H1 (cell line): ENCODE measurements around the gene RAB14. TPM values are rescaled to one million over a fixed set of nuclear protein-coding genes. Genes with fewer than 3 reads are reported as not detected.

Experiments
- CTCF ChIA-PET: fragments of 300-600 bp; sonication (Branson Sonifier 250); formaldehyde crosslinking; loops from one replicate; lab custom pipeline; 2021; ENCODE audit not compliant: partially characterized antibody; lab: Charles Lee
- POLR2A ChIA-PET: fragments of 300-600 bp; sonication (Branson Sonifier 250); formaldehyde crosslinking; loops from one replicate; lab custom pipeline; 2021; ENCODE audit warnings: inconsistent platforms; ENCODE audit not compliant: partially characterized antibody; lab: Charles Lee
- DNase-seq, 2 experiments: peaks; one replicate each; pipeline versions ENCODE4 v3.0.0 to v3.0.0-alpha.2; 2010 to 2022; ENCODE audit warnings: low spot score in 2 of 2, low read depth in 1 of 2, mixed read lengths in 1 of 2
- FAIRE-seq: peaks from 2 replicates; lab custom pipeline; 2011; peaks lifted over from hg19 to GRCh38; lab: Jason Lieb, UNC
- H2AFZ ChIP-seq: 2 replicates; pipeline ENCODE4 v1.8.1; 2012; ENCODE audit warnings: low read length, inconsistent platforms
- H2AK5ac ChIP-seq: 2 replicates; pipeline ENCODE4 v1.6.1; 2013; ENCODE audit warnings: low read depth, low read length
- H2BK120ac ChIP-seq: replicated peaks from 2 replicates; pipeline ENCODE3; 2013; ENCODE audit warnings: low read depth, low read length, inconsistent platforms
- H2BK12ac ChIP-seq: 2 replicates; pipeline ENCODE4 v1.6.1; 2013; ENCODE audit warnings: low read depth, low read length
- H2BK15ac ChIP-seq: 2 replicates; pipeline ENCODE4 v1.6.1; 2013; ENCODE audit warnings: low read length
- H2BK20ac ChIP-seq: 2 replicates; pipeline ENCODE4 v1.6.1; 2013; ENCODE audit warnings: low read length
- H2BK5ac ChIP-seq: 2 replicates; pipeline ENCODE4 v1.6.1; 2013; ENCODE audit warnings: low read depth, low read length
- H3K14ac ChIP-seq: 2 replicates; pipeline ENCODE4 v1.6.1; 2013; ENCODE audit warnings: inconsistent platforms; ENCODE audit not compliant: insufficient read length
- H3K18ac ChIP-seq: 2 replicates; pipeline ENCODE4 v1.6.1; 2013; ENCODE audit warnings: low read length; ENCODE audit errors: extremely low read depth
- H3K23ac ChIP-seq: 2 replicates; pipeline ENCODE4 v1.6.1; 2013; ENCODE audit warnings: inconsistent platforms; ENCODE audit not compliant: insufficient read length
- H3K23me2 ChIP-seq: 2 replicates; pipeline ENCODE4 v1.6.1; 2013; ENCODE audit warnings: low read depth, low read length
- H3K27ac ChIP-seq: 2 replicates; pipeline ENCODE4 v1.6.1; 2011; ENCODE audit warnings: low read depth, low read length, inconsistent platforms
- H3K27me3 ChIP-seq, 4 experiments: replicated peaks in 1 of 4; 1 replicate in 1 of 4; 2 replicates in 3 of 4; pipeline versions ENCODE4 v1.6.1 to v1.8.1; 2011 to 2013; ENCODE audit warnings: low read length in 3 of 4, mild to moderate bottlenecking in 3 of 4, inconsistent platforms in 2 of 4, mixed read lengths in 2 of 4, moderate library complexity in 1 of 4; ENCODE audit not compliant: control insufficient read depth in 3 of 4, insufficient read depth in 3 of 4; ENCODE audit errors: extremely low read depth in 1 of 4
- H3K36me3 ChIP-seq, 4 experiments: 2 replicates each; pipeline versions ENCODE4 v1.6.1 to v1.8.1; 2011 to 2013; ENCODE audit warnings: mild to moderate bottlenecking in 4 of 4, low read length in 3 of 4, moderate library complexity in 2 of 4, control low read depth in 1 of 4, inconsistent platforms in 1 of 4; ENCODE audit not compliant: insufficient read depth in 4 of 4, control insufficient read depth in 2 of 4
- H3K4ac ChIP-seq: replicated peaks from 2 replicates; pipeline ENCODE3; 2013; ENCODE audit warnings: low read length, low read depth, mixed read lengths, inconsistent platforms; ENCODE audit not compliant: insufficient read length
- H3K4me1 ChIP-seq, 4 experiments: replicated peaks in 1 of 4; 1 replicate in 1 of 4; 2 replicates in 3 of 4; pipeline versions ENCODE4 v1.6.1 to v1.8.1; 2011 to 2013; ENCODE audit warnings: low read length in 3 of 4, inconsistent platforms in 2 of 4, mixed read lengths in 1 of 4; ENCODE audit not compliant: insufficient read depth in 4 of 4, control insufficient read depth in 3 of 4
- H3K4me2 ChIP-seq, 2 experiments: 2 replicates each; pipeline versions ENCODE4 v1.6.1 to v1.8.1; 2011 to 2013; ENCODE audit warnings: low read depth in 2 of 2, low read length in 2 of 2, control low read depth in 1 of 2, inconsistent platforms in 1 of 2, mild to moderate bottlenecking in 1 of 2; ENCODE audit not compliant: insufficient read depth in 1 of 2
- H3K4me3 ChIP-seq, 4 experiments: fragments of 200-600, 300-600 bp in 1 of 4; sonication (generic), shearing (Covaris generic), sonication (Bioruptor Twin) in 1 of 4; 2 replicates each; pipeline versions ENCODE4 v1.5.1 to v1.8.1; 2011 to 2016; ENCODE audit warnings: low read length in 4 of 4, low read depth in 3 of 4, control low read depth in 2 of 4, inconsistent platforms in 2 of 4, mild to moderate bottlenecking in 2 of 4, mixed read lengths in 1 of 4, moderate library complexity in 1 of 4; ENCODE audit not compliant: insufficient read depth in 2 of 4; ENCODE audit errors: extremely low read depth in 1 of 4
- H3K56ac ChIP-seq: replicated peaks from 2 replicates; pipeline ENCODE3; 2013; ENCODE audit warnings: low read depth, mild to moderate bottlenecking, mixed read lengths, low read length, inconsistent platforms; ENCODE audit not compliant: insufficient read length
- H3K79me1 ChIP-seq: 2 replicates; pipeline ENCODE4 v1.6.1; 2013; ENCODE audit warnings: low read depth, low read length, control low read depth
- H3K79me2 ChIP-seq, 2 experiments: 2 replicates each; pipeline versions ENCODE4 v1.6.1 to v1.8.1; 2012 to 2013; ENCODE audit warnings: low read length in 2 of 2, mild to moderate bottlenecking in 2 of 2, inconsistent platforms in 1 of 2; ENCODE audit not compliant: insufficient read depth in 2 of 2, control insufficient read depth in 1 of 2
- H3K9ac ChIP-seq, 4 experiments: replicated peaks in 1 of 4; 1 replicate in 1 of 4; 2 replicates in 3 of 4; pipeline versions ENCODE4 v1.6.1 to v1.8.1; 2011 to 2013; ENCODE audit warnings: low read depth in 3 of 4, low read length in 3 of 4, control low read depth in 2 of 4, mild to moderate bottlenecking in 2 of 4, moderate library complexity in 2 of 4, inconsistent platforms in 1 of 4; ENCODE audit errors: extremely low read depth in 1 of 4
- H3K9me3 ChIP-seq, 2 experiments: 2 replicates each; pipeline versions ENCODE4 v1.6.1 to v1.8.1; 2012 to 2013; ENCODE audit warnings: mild to moderate bottlenecking in 2 of 2, moderate library complexity in 2 of 2, control low read depth in 1 of 2, inconsistent platforms in 1 of 2, low read depth in 1 of 2, low read length in 1 of 2, mixed read lengths in 1 of 2; ENCODE audit not compliant: insufficient read depth in 2 of 2
- H4K20me1 ChIP-seq, 2 experiments: replicated peaks in 1 of 2; 2 replicates each; pipeline versions ENCODE3 to v1.8.1; 2011 to 2013; ENCODE audit warnings: inconsistent platforms in 2 of 2, low read length in 2 of 2, mild to moderate bottlenecking in 1 of 2; ENCODE audit not compliant: insufficient read depth in 2 of 2, control insufficient read depth in 1 of 2
- H4K5ac ChIP-seq: 2 replicates; pipeline ENCODE4 v1.6.1; 2013; ENCODE audit warnings: low read length, low read depth, mixed read lengths, inconsistent platforms; ENCODE audit not compliant: insufficient read length
- H4K8ac ChIP-seq: 2 replicates; pipeline ENCODE4 v1.8.0; 2013; ENCODE audit warnings: mild to moderate bottlenecking, moderate library complexity, low read length, inconsistent platforms; ENCODE audit not compliant: insufficient read depth; ENCODE audit errors: extremely low read depth
- H4K91ac ChIP-seq: replicated peaks from 2 replicates; pipeline ENCODE3; 2013; ENCODE audit warnings: low read length, mixed read lengths, inconsistent platforms; ENCODE audit not compliant: insufficient read length
- BACH1 ChIP-seq: IDR thresholded peaks from 2 replicates; pipeline ENCODE4 v1.6.1; 2012; ENCODE audit warnings: low read length, improper control_type of control experiment
- BCL11A ChIP-seq, 2 experiments: IDR thresholded peaks; one replicate each; pipeline ENCODE4 v1.6.1; 2011; ENCODE audit warnings: low read depth in 2 of 2, low read length in 2 of 2, mild to moderate bottlenecking in 2 of 2
- CREB1 ChIP-seq: IDR thresholded peaks from 2 replicates; pipeline ENCODE4 v1.6.1; 2012; ENCODE audit warnings: inconsistent platforms
- HDAC2 ChIP-seq, 2 experiments: fragments of 300-600 bp in 1 of 2; sonication (generic) in 1 of 2; IDR thresholded peaks; 2 replicates each; pipeline ENCODE4 v1.6.1; 2011 to 2012; ENCODE audit warnings: low read depth in 2 of 2, low read length in 2 of 2, mild to moderate bottlenecking in 2 of 2, moderate library complexity in 2 of 2, borderline replicate concordance in 1 of 2, inconsistent platforms in 1 of 2
- POU5F1 ChIP-seq: IDR thresholded peaks from 2 replicates; pipeline ENCODE4 v1.6.1; 2011; ENCODE audit warnings: low read depth, mild to moderate bottlenecking, low read length, moderate library complexity
- SIN3A ChIP-seq, 2 experiments: IDR thresholded peaks in 1 of 2; conservative IDR thresholded peaks in 1 of 2; 2 replicates each; pipeline ENCODE4 v1.6.1; 2011 to 2012; ENCODE audit warnings: low read length in 2 of 2, improper control_type of control experiment in 1 of 2, low read depth in 1 of 2, mild to moderate bottlenecking in 1 of 2
- SP4 ChIP-seq: IDR thresholded peaks from 2 replicates; pipeline ENCODE4 v1.6.1; 2012; ENCODE audit warnings: low read length, inconsistent platforms
- TAF1 ChIP-seq: IDR thresholded peaks from 2 replicates; pipeline ENCODE4 v1.6.1; 2011; ENCODE audit warnings: mild to moderate bottlenecking, low read depth, low read length
- WGBS, 2 experiments: shearing (Covaris generic) in 1 of 2; methylation state at CpG; one replicate each; pipeline versions ENCODE4 v1.1.6 to v1.1.7; 2013 to 2015; ENCODE audit warnings: low lambda C conversion rate in 2 of 2, mixed read lengths in 2 of 2, inconsistent platforms in 1 of 2, low coverage in 1 of 2, missing lambda C conversion rate in 1 of 2; ENCODE audit not compliant: insufficient replicate concordance in 2 of 2, insufficient coverage in 1 of 2, insufficient read length in 1 of 2; ENCODE audit errors: extremely low coverage in 1 of 2, missing lambda C conversion rate in 1 of 2; 5-methylcytosine and 5-hydroxymethylcytosine counted together
- polyA plus RNA-seq, 7 experiments: library from polyadenylated mRNA; depleted of rRNA in 3 of 7; stranded (reverse) in 5 of 7; unstranded in 2 of 7; fragments of >200 nt in 5 of 7; fragments of 200-250 nt in 2 of 7; gene quantifications; 1 replicate in 5 of 7; 2 replicates in 1 of 7; 4 replicates in 1 of 7; pipeline versions ENCODE4 v1.2.1 to v1.2.3, GENCODE V29; 2011 to 2013; ENCODE audit warnings: missing spikeins in 2 of 7, mixed read lengths in 2 of 7
- total RNA-seq: library from RNA; stranded (reverse); fragmentation: NEBNext Ultra II Directional; extraction: Animal tissue kit (Norgen Biotek cat#: 25700); gene quantifications from 2 replicates; pipeline ENCODE4 v1.2.1, GENCODE V29; 2021
- TF ChIP-seq, protein P1 (sequence below): IDR thresholded peaks from 2 replicates; pipeline ENCODE4 v1.6.1; 2012; ENCODE audit warnings: low read length, inconsistent platforms
- TF ChIP-seq, protein P2 (sequence below): IDR thresholded peaks from 2 replicates; pipeline ENCODE4 v1.6.1; 2012; ENCODE audit warnings: inconsistent platforms

RAB14 gene
- total and polyA plus RNA-seq, 2 of the 8 experiments (the other 6 are each of a cell fraction or from before 2014, with no cell fraction given), result 9.1 to 44.8 TPM

DNA sequence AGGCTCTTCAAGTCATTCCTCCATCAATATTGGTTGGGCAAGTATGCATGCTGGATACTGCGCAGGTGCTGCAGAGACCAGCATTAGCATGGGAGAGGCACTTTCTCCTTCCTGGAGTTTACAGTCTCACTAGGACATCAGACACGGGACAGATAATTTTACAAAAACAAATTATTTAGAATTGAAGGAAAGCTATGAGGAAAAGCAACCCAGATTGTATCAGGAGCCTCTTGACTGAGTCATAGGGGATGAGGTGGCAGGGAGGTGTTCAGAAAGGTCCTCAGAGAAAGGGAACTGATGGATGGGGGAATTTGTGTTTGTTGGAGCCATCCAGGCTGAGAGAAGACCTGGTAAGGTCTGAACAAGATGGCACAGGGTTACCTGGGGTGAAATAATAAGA is 24.5 kb upstream of the RAB14 start:
- no peak overlapping the region for H3K14ac ChIP-seq
- H2AFZ ChIP-seq, result no peak overlapping the region
- no peak overlapping the region for H3K4me3 ChIP-seq
- TF ChIP-seq TAF1 (no peak), CREB1 (no peak), BACH1 (no peak), SIN3A (conservative IDR thresholded peaks at IDR 0.05 in 1 of 2, IDR thresholded peaks at IDR 0.05 in 1 of 2; ENCODE audit: low read depth in 1 of 2, low read length in 2 of 2) (no peak), BCL11A (IDR thresholded peaks at IDR 0.05; ENCODE audit: low read depth in 2 of 2, low read length in 2 of 2) (no peak), HDAC2 (IDR thresholded peaks at IDR 0.05; ENCODE audit: borderline replicate concordance in 1 of 2, low read depth in 2 of 2, low read length in 2 of 2) (no peak), POU5F1 (no peak), SP4 (no peak)
- TF ChIP-seq, protein P1, sequence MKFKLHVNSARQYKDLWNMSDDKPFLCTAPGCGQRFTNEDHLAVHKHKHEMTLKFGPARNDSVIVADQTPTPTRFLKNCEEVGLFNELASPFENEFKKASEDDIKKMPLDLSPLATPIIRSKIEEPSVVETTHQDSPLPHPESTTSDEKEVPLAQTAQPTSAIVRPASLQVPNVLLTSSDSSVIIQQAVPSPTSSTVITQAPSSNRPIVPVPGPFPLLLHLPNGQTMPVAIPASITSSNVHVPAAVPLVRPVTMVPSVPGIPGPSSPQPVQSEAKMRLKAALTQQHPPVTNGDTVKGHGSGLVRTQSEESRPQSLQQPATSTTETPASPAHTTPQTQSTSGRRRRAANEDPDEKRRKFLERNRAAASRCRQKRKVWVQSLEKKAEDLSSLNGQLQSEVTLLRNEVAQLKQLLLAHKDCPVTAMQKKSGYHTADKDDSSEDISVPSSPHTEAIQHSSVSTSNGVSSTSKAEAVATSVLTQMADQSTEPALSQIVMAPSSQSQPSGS, result no peak
- TF ChIP-seq, protein P2, sequence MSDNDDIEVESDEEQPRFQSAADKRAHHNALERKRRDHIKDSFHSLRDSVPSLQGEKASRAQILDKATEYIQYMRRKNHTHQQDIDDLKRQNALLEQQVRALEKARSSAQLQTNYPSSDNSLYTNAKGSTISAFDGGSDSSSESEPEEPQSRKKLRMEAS, result no peak
- no peaks in the 10 kb centered on the region for H3K79me1 ChIP-seq
- H2BK12ac ChIP-seq, result 0 out of 2 replicates have a peak overlapping the region, but pooled peaks have one; percentile 9
- no peaks in the 10 kb centered on the region for H3K23me2 ChIP-seq
- H3K79me2 ChIP-seq, result no peaks in the 10 kb centered on the region
- H4K5ac ChIP-seq, result no peak overlapping the region
- H3K27ac ChIP-seq, result no peak overlapping the region
- FAIRE-seq (no peak), DNase-seq (no peak)
- H2AK5ac ChIP-seq, result no peak overlapping the region
- no peak overlapping the region for H3K18ac ChIP-seq
- H2BK15ac ChIP-seq, result no peak overlapping the region
- no peaks in the 10 kb centered on the region for H4K20me1 ChIP-seq
- no peak overlapping the region for H2BK5ac ChIP-seq
- no peaks in the 10 kb centered on the region for H3K9me3 ChIP-seq
- no peak overlapping the region for H3K23ac ChIP-seq
- H3K4me2 ChIP-seq, result no peak overlapping the region
- no peak overlapping the region for H3K9ac ChIP-seq
- H4K91ac ChIP-seq, result no peak overlapping the region
- WGBS, 2 experiments, result 85% methylated on average over 2 of the region's 2 CpGs; no CpG with 5 or more reads in 1 of the 2 experiments
- POLR2A ChIA-PET, result interaction anchor here (1.4 kb wide), 1 partner anchor 61 kb away, joined by 3 read pairs; no protein-coding TSS in a partner anchor
- H3K4me1 ChIP-seq, result peaks cover 6 to 14% (median 10%) of the 10 kb centered on the region in 4 experiments
- H2BK120ac ChIP-seq, result no peak overlapping the region
- CTCF ChIA-PET, result interaction anchor here (0.6 to 2.7 kb wide), 9 partner anchors 9 to 167 kb away, joined by 3 to 12 read pairs (median 4); no protein-coding TSS in a partner anchor
- no peaks in the 10 kb centered on the region for H3K36me3 ChIP-seq
- H2BK20ac ChIP-seq, result no peak overlapping the region
- H3K4ac ChIP-seq, result no peak overlapping the region
- H4K8ac ChIP-seq, result no peak overlapping the region
- H3K56ac ChIP-seq, result no peak overlapping the region
- H3K27me3 ChIP-seq, result peaks cover 0 to 3% (median 0%) of the 10 kb centered on the region in 4 experiments; a peak in 2 of 7 replicates
